HepG2 (cell line): Measurements from ENCODE around the gene SLC16A11. TPM values are rescaled to one million over a fixed set of nuclear protein-coding genes. Genes with fewer than 3 reads are reported as not detected.

Source experiments
- ATAD3A ChIP-seq: sonication (generic); formaldehyde crosslinking; IDR thresholded peaks from 2 replicates; pipeline ENCODE4 v1.4.0; 2020; ENCODE audit warnings: missing genetic modification reagents
- HDAC6 ChIP-seq: fragments of 200-600 bp; sonication (generic); IDR thresholded peaks from 2 replicates; pipeline ENCODE4 v1.7.0; 2017; ENCODE audit warnings: mild to moderate bottlenecking, antibody characterized with exemption, low read length, low read depth
- KDM3A ChIP-seq: IDR thresholded peaks from 2 replicates; pipeline ENCODE4 v1.6.1; 2018; ENCODE audit warnings: low read depth, missing compliant biosample characterization
- MBNL3 ChIP-seq: fragments of 250-450 bp; sonication (Bioruptor Pico); conservative IDR thresholded peaks from 2 replicates; pipeline ENCODE4 v1.8.0; 2022; ENCODE audit warnings: mild to moderate bottlenecking, inconsistent platforms
- MIER2 ChIP-seq: IDR thresholded peaks from 2 replicates; pipeline ENCODE4 v1.6.1; 2016; ENCODE audit warnings: missing biosample characterization, missing genetic modification reagents
- MLLT10 ChIP-seq: sonication (generic); formaldehyde crosslinking; IDR thresholded peaks from 2 replicates; pipeline ENCODE4 v1.4.0; 2020; ENCODE audit warnings: missing genetic modification reagents
- RARG ChIP-seq: sonication (generic); formaldehyde crosslinking; IDR thresholded peaks from 2 replicates; pipeline ENCODE4 v1.4.0; 2020; ENCODE audit warnings: low read depth, mild to moderate bottlenecking, missing genetic modification reagents
- RNF2 ChIP-seq: fragments of 450-650 bp; conservative IDR thresholded peaks from 2 replicates; pipeline ENCODE4 v1.6.1; 2016; ENCODE audit warnings: low read depth
- TGIF2 ChIP-seq: IDR thresholded peaks from 2 replicates; pipeline ENCODE4 v1.6.1; 2016; ENCODE audit warnings: control low read depth, missing compliant biosample characterization
- ZNF101 ChIP-seq: sonication (generic); formaldehyde crosslinking; IDR thresholded peaks from 2 replicates; pipeline ENCODE4 v1.4.0; 2020; ENCODE audit warnings: mild to moderate bottlenecking, low read depth, missing genetic modification reagents, borderline replicate concordance
- ZNF292 ChIP-seq: sonication (generic); formaldehyde crosslinking; IDR thresholded peaks from 2 replicates; pipeline ENCODE4 v1.8.1; 2022; ENCODE audit warnings: mild to moderate bottlenecking, low read depth, missing genetic modification reagents, borderline replicate concordance
- ZNF44 ChIP-seq: sonication (generic); formaldehyde crosslinking; IDR thresholded peaks from 2 replicates; pipeline ENCODE4 v1.5.1; 2020; ENCODE audit warnings: mild to moderate bottlenecking, missing genetic modification reagents
- ZNF501 ChIP-seq: sonication (generic); formaldehyde crosslinking; IDR thresholded peaks from 2 replicates; pipeline ENCODE4 v1.5.1; 2020; ENCODE audit warnings: mild to moderate bottlenecking, moderate library complexity, missing genetic modification reagents
- ZNF557 ChIP-seq: sonication (generic); formaldehyde crosslinking; IDR thresholded peaks from 2 replicates; pipeline ENCODE4 v1.4.0; 2020; ENCODE audit warnings: missing genetic modification reagents
- ZNF629 ChIP-seq: sonication (generic); formaldehyde crosslinking; conservative IDR thresholded peaks from 2 replicates; pipeline ENCODE4 v1.5.0; 2020; ENCODE audit warnings: missing genetic modification reagents
- ZSCAN22 ChIP-seq: sonication (generic); formaldehyde crosslinking; IDR thresholded peaks from 2 replicates; pipeline ENCODE4 v1.4.0; 2020; ENCODE audit warnings: mild to moderate bottlenecking, missing genetic modification reagents
- polyA plus RNA-seq, 8 experiments: library from polyadenylated mRNA; depleted of rRNA in 3 of 8; stranded (reverse) in 7 of 8; unstranded in 1 of 8; fragments of >200 nt; fragmentation: Illumina TruSeq in 4 of 8; extraction: Trizol in 4 of 8; gene quantifications; 2 replicates each; pipeline versions ENCODE4 v1.2.1 to v1.2.3, GENCODE V29; 2011 to 2016; ENCODE audit warnings: low read depth in 4 of 8, missing spikeins in 1 of 8, mixed read lengths in 1 of 8; ENCODE audit not compliant: insufficient read depth in 1 of 8
- total RNA-seq, 5 experiments: library from RNA; depleted of rRNA; stranded (reverse); fragments of >200 nt; fragmentation: Illumina TruSeq; extraction: Trizol; gene quantifications; 2 replicates each; pipeline ENCODE4 v1.2.3, GENCODE V29; 2016; ENCODE audit warnings: low read depth in 1 of 5
- TF ChIP-seq, protein P1 (sequence below): sonication (generic); formaldehyde crosslinking; IDR thresholded peaks from one replicate; pipeline ENCODE4 v1.5.1; 2020; ENCODE audit warnings: mild to moderate bottlenecking, missing genetic modification reagents; ENCODE audit errors: not compliant biosample characterization
- TF ChIP-seq, protein P2 (sequence below): sonication (generic); formaldehyde crosslinking; IDR thresholded peaks from 2 replicates; pipeline ENCODE4 v1.4.0; 2020; ENCODE audit warnings: missing genetic modification reagents
- TF ChIP-seq, protein P3 (sequence below): sonication (generic); formaldehyde crosslinking; IDR thresholded peaks from 2 replicates; pipeline ENCODE4 v1.5.1; 2020; ENCODE audit warnings: missing genetic modification reagents, mild to moderate bottlenecking, borderline replicate concordance

The SLC16A11 gene
- total and polyA plus RNA-seq, 2 of the 13 experiments (the other 11 are each of a cell fraction or from before 2014, with no cell fraction given), result not detected

DNA sequence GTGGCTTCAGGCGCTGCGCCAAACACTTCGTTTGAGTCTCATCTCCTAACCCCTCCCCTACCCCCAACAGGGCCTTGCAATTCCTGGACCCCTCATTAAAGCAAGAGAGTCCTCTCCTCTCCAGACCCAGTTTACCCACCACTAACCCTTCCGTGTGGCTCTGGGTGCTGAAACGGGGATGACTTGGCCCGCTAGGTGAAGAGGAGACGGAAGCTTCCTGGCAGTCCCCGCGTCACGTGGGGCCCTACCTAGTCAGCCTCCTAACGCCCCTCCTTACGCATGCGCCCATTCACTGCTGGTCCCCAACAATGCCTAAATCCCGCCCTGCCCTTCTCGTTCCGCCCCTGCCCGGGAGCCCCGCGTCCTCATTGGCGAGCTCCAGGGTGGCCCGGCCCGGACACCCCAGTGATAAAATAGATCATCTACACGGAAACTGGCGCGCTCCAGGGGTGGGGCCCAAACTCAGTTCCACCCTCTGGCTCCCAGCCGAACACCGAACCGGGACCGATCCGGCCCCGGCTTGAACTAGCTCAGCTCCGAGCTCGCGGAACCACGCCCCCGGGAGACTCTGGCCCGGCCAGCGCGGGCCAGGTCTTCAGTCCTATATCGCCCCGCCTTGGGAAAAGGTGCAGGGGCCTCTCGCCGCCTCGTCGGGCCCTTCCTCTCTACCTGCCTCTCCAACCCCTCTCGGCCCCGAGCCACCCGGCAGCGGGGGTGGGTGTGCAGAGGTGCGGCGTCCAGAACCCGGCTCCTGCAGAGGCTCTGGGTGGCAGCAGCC, 8.1 kb downstream of the SLC16A11 start, which contains the start of gene SLC16A13 (continued):
- TF ChIP-seq, protein P1, sequence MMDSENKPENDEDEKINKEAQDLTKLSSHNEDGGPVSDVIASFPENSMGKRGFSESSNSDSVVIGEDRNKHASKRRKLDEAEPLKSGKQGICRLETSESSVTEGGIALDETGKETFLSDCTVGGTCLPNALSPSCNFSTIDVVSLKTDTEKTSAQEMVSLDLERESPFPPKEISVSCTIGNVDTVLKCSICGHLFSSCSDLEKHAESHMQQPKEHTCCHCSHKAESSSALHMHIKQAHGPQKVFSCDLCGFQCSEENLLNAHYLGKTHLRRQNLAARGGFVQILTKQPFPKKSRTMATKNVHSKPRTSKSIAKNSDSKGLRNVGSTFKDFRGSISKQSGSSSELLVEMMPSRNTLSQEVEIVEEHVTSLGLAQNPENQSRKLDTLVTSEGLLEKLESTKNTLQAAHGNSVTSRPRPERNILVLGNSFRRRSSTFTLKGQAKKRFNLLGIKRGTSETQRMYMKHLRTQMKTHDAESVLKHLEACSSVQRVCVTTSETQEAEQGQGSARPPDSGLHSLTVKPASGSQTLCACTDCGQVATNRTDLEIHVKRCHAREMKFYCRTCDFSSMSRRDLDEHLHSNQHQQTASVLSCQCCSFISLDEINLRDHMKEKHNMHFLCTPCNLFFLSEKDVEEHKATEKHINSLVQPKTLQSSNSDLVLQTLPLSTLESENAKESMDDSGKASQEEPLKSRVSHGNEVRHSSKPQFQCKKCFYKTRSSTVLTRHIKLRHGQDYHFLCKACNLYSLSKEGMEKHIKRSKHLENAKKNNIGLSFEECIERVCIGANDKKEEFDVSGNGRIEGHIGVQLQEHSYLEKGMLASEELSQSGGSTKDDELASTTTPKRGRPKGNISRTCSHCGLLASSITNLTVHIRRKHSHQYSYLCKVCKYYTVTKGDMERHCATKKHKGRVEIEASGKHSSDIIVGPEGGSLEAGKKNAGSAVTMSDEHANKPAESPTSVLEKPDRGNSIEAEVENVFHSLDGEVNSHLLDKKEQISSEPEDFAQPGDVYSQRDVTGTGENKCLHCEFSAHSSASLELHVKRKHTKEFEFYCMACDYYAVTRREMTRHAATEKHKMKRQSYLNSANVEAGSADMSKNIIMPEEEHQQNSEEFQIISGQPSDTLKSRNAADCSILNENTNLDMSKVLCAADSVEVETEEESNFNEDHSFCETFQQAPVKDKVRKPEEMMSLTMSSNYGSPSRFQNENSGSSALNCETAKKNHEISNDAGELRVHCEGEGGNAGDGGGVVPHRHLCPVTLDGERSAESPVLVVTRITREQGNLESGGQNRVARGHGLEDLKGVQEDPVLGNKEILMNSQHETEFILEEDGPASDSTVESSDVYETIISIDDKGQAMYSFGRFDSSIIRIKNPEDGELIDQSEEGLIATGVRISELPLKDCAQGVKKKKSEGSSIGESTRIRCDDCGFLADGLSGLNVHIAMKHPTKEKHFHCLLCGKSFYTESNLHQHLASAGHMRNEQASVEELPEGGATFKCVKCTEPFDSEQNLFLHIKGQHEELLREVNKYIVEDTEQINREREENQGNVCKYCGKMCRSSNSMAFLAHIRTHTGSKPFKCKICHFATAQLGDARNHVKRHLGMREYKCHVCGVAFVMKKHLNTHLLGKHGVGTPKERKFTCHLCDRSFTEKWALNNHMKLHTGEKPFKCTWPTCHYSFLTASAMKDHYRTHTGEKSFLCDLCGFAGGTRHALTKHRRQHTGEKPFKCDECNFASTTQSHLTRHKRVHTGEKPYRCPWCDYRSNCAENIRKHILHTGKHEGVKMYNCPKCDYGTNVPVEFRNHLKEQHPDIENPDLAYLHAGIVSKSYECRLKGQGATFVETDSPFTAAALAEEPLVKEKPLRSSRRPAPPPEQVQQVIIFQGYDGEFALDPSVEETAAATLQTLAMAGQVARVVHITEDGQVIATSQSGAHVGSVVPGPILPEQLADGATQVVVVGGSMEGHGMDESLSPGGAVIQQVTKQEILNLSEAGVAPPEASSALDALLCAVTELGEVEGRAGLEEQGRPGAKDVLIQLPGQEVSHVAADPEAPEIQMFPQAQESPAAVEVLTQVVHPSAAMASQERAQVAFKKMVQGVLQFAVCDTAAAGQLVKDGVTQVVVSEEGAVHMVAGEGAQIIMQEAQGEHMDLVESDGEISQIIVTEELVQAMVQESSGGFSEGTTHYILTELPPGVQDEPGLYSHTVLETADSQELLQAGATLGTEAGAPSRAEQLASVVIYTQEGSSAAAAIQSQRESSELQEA, result peak; percentile 38
- TF ChIP-seq ZNF557 (CRISPR knock-in tag) (0 out of 2 replicates have a peak, but pooled peaks have one; percentile 84), HDAC6 (no peak), ZNF629 (CRISPR knock-in tag) (0 out of 2 replicates have a peak, but pooled peaks have one; percentile 28), ZNF44 (CRISPR knock-in tag) (no peak), MLLT10 (CRISPR knock-in tag) (no peak), RARG (CRISPR knock-in tag) (no peak), ZNF101 (CRISPR knock-in tag) (no peak), MBNL3 (CRISPR knock-in tag) (no peak), ATAD3A (CRISPR knock-in tag) (no peak), KDM3A (CRISPR knock-in tag) (no peak), ZNF501 (CRISPR knock-in tag) (no peak), TGIF2 (CRISPR knock-in tag) (no peak), ZSCAN22 (CRISPR knock-in tag) (no peak), ZNF292 (CRISPR knock-in tag) (no peak), MIER2 (CRISPR knock-in tag) (no peak), RNF2 (no peak)
- TF ChIP-seq, protein P2, sequence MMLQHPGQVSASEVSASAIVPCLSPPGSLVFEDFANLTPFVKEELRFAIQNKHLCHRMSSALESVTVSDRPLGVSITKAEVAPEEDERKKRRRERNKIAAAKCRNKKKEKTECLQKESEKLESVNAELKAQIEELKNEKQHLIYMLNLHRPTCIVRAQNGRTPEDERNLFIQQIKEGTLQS (CRISPR knock-in tag), result no peak
- TF ChIP-seq, protein P3, sequence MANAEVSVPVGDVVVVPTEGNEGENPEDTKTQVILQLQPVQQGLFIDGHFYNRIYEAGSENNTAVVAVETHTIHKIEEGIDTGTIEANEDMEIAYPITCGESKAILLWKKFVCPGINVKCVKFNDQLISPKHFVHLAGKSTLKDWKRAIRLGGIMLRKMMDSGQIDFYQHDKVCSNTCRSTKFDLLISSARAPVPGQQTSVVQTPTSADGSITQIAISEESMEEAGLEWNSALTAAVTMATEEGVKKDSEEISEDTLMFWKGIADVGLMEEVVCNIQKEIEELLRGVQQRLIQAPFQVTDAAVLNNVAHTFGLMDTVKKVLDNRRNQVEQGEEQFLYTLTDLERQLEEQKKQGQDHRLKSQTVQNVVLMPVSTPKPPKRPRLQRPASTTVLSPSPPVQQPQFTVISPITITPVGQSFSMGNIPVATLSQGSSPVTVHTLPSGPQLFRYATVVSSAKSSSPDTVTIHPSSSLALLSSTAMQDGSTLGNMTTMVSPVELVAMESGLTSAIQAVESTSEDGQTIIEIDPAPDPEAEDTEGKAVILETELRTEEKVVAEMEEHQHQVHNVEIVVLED (CRISPR knock-in tag), result peak; percentile 41; the same call in 1 of the 2 replicates
